Keratinocyte (primary cell): ENCODE measurements around the gene SLC15A4. TPM values are rescaled to one million over a fixed set of nuclear protein-coding genes. Genes with fewer than 3 reads are reported as not detected.

Experiments
- DNase-seq: peaks from one replicate; pipeline ENCODE4 v3.0.0-alpha.2; 2011; ENCODE audit warnings: low read depth, missing footprints, low spot score
- FAIRE-seq: peaks from 2 replicates; lab custom pipeline; 2011; peaks lifted over from hg19 to GRCh38; lab: Jason Lieb, UNC
- H2AFZ ChIP-seq: 2 replicates; pipeline ENCODE4 v1.6.0; 2012; ENCODE audit warnings: low read length, control low read depth, inconsistent platforms; ENCODE audit not compliant: control insufficient read depth
- H3K27ac ChIP-seq: 2 replicates; pipeline ENCODE4 v1.5.1; 2011; ENCODE audit warnings: low read length; ENCODE audit not compliant: control insufficient read depth, insufficient read depth
- H3K27me3 ChIP-seq: 3 replicates; pipeline ENCODE4 v1.6.0; 2011; ENCODE audit warnings: low read length; ENCODE audit not compliant: control insufficient read depth, insufficient read depth; ENCODE audit errors: extremely low read depth
- H3K36me3 ChIP-seq, 2 experiments: 2 replicates in 1 of 2; 3 replicates in 1 of 2; pipeline ENCODE4 v1.5.1; 2011; ENCODE audit warnings: low read length in 2 of 2, mild to moderate bottlenecking in 1 of 2; ENCODE audit not compliant: control insufficient read depth in 2 of 2, insufficient read depth in 2 of 2; ENCODE audit errors: extremely low read depth in 1 of 2
- H3K4me1 ChIP-seq: 3 replicates; pipeline ENCODE4 v1.5.1; 2011; ENCODE audit warnings: low read length; ENCODE audit not compliant: control insufficient read depth, insufficient read depth; ENCODE audit errors: extremely low read depth
- H3K4me2 ChIP-seq: 3 replicates; pipeline ENCODE4 v1.6.0; 2011; ENCODE audit warnings: low read depth, low read length; ENCODE audit not compliant: control insufficient read depth, insufficient read depth; ENCODE audit errors: extremely low read depth
- H3K4me3 ChIP-seq, 3 experiments: fragments of 200-600 bp in 1 of 3; sonication (generic) in 1 of 3; 2 replicates in 2 of 3; 3 replicates in 1 of 3; pipeline ENCODE4 v1.5.1; 2011 to 2016; ENCODE audit warnings: low read length in 3 of 3, mild to moderate bottlenecking in 3 of 3, control low read depth in 2 of 3, inconsistent platforms in 1 of 3, low read depth in 1 of 3, mixed read lengths in 1 of 3, mixed run types in 1 of 3, moderate library complexity in 1 of 3; ENCODE audit not compliant: control insufficient read depth in 2 of 3, insufficient read depth in 2 of 3; ENCODE audit errors: extremely low read depth in 1 of 3
- H3K79me2 ChIP-seq: 2 replicates; pipeline ENCODE4 v1.6.0; 2012; ENCODE audit warnings: low read length; ENCODE audit not compliant: control insufficient read depth, insufficient read depth
- H3K9ac ChIP-seq: 3 replicates; pipeline ENCODE4 v1.6.0; 2011; ENCODE audit warnings: low read length; ENCODE audit not compliant: control insufficient read depth, insufficient read depth; ENCODE audit errors: extremely low read depth
- H3K9me1 ChIP-seq: 3 replicates; pipeline ENCODE4 v1.6.0; 2011; ENCODE audit warnings: low read length; ENCODE audit not compliant: control insufficient read depth, insufficient read depth; ENCODE audit errors: extremely low read depth
- H3K9me3 ChIP-seq: 2 replicates; pipeline ENCODE4 v1.5.1; 2012; ENCODE audit warnings: low read depth, low read length; ENCODE audit not compliant: control insufficient read depth
- H4K20me1 ChIP-seq: 3 replicates; pipeline ENCODE4 v1.6.0; 2011; ENCODE audit warnings: low read length; ENCODE audit not compliant: control insufficient read depth, insufficient read depth; ENCODE audit errors: extremely low read depth
- EZH2 ChIP-seq: IDR thresholded peaks from one replicate; pipeline ENCODE4 v1.6.1; 2012; ENCODE audit warnings: inconsistent platforms, mild to moderate bottlenecking, low read length, moderate library complexity
- dilution Hi-C: fragments of 300-500 bp; cut with MboI; formaldehyde crosslinking; loops from one replicate; pipeline ENCODE4 v1.7.0; 2020; ENCODE audit warnings: low sequenced_read_pairs; ENCODE audit not compliant: extremely low pct_ligation_motif_present
- polyA minus RNA-seq, 3 experiments: library from RNA; depleted of rRNA, polyadenylated mRNA; stranded (reverse); fragments of >200 nt; gene quantifications; 1 replicate in 1 of 3; 2 replicates in 1 of 3; 3 replicates in 1 of 3; pipeline ENCODE4 v1.2.3, GENCODE V29; 2011
- polyA plus RNA-seq, 5 experiments: library from polyadenylated mRNA; depleted of rRNA in 3 of 5; stranded (reverse) in 3 of 5; stranded (forward) in 1 of 5; unstranded in 1 of 5; fragments of >200 nt; gene quantifications; 1 replicate in 1 of 5; 2 replicates in 3 of 5; 3 replicates in 1 of 5; pipeline versions ENCODE4 v1.2.1 to v1.2.3, GENCODE V29; 2011 to 2012; ENCODE audit warnings: missing spikeins in 2 of 5, low read depth in 1 of 5, low replicate concordance in 1 of 5
- TF ChIP-seq, protein P1 (sequence below), 3 experiments: IDR thresholded peaks in 1 of 3; conservative IDR thresholded peaks in 1 of 3; optimal IDR thresholded peaks in 1 of 3; 2 replicates in 2 of 3; 3 replicates in 1 of 3; pipeline versions ENCODE3 to v1.5.1; 2011; ENCODE audit warnings: low read length in 3 of 3, mild to moderate bottlenecking in 3 of 3, moderate library complexity in 2 of 3, control low read depth in 1 of 3, inconsistent platforms in 1 of 3; ENCODE audit not compliant: insufficient read depth in 2 of 3; ENCODE audit errors: extremely low read depth in 1 of 3

SLC15A4 gene
- polyA plus RNA-seq (35.9 to 39.3 TPM (median 36.6 TPM) in 3 replicates), polyA minus RNA-seq (39.8 to 54.0 TPM (median 43.7 TPM) in 3 replicates)
- polyA plus RNA-seq (2011; ENCODE audit: low read depth), result 7.4 TPM
- polyA plus RNA-seq (2011; cell fraction: cytosol; rRNA removed), result 17.6 and 25.1 TPM in 2 replicates
- 65.6 and 73.5 TPM in 2 replicates for polyA plus RNA-seq (2011; cell fraction: nucleus; rRNA removed)
- polyA plus RNA-seq (2012; ENCODE audit: low replicate concordance), result 26.5 and 28.0 TPM in 2 replicates
- polyA minus RNA-seq (2011; cell fraction: cytosol; rRNA and poly(A)+ RNA removed), result 40.7 TPM
- polyA minus RNA-seq (2011; cell fraction: nucleus; rRNA and poly(A)+ RNA removed), result 52.7 and 67.2 TPM in 2 replicates

DNA sequence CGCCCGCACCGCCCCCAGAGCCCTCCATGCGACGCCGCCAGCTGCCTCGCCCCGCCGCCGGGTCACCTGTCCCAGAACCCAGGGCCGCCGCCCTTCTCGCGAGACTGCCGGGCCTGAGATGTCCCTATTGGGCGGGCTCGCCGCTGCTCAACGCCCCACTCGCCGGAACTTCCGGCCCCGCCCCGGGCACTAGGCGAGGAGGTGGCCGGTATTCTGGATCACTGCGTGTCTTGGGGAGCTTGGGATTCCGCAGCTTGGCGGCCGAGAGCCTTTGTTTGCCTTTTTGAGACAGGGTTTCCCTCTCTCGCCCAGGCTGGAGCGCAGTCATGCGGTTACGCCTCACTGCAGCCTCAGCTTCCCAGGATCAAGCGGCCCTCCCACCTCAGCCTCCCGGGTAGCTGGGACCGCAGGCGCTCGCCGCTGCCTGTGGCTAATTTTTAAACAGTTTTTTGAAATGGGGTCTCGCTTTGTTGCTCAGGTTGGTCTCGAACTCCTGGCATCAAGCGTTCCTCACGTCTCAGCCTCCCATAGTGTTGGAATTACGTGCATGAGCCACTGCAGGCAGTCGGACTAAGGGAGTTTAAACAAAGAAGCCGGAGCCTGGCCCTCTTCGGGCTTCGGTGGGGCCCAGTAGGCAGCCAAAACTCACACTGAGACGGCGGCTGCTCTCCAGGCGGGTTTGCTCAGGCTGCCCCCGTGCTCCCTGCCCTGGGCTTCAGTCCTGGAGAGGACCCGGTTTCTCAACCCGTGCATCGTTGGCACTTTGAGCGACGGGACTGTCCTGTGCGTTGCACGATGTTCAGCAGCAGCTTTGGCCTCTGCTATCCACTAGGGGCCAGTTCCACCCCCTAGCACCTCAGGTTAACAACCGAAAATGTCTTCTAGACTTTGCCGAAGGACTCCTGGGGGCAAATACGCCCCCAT, at the start of gene SLC15A4:
Gene SLC15A4 (minus strand): TSS at position 43 of the 924 bp plus-strand sequence. CDS start 15 bp downstream, at position 28.
- Histone ChIP-seq H4K20me1 (no peaks in the 10 kb centered on the region), H2AFZ (peak within 1 kb of the TSS; percentile 81), H3K4me2 (peak within 1 kb of the TSS; percentile 75), H3K27me3 (no peaks in the 10 kb centered on the region), H3K9ac (peak within 1 kb of the TSS; percentile 81), H3K79me2 (peaks cover 44% of the 10 kb centered on the region), H3K9me1 (no peaks in the 10 kb centered on the region), H3K27ac (peak within 1 kb of the TSS; percentile 63), H3K36me3 (peaks cover 8 to 9% of the 10 kb centered on the region in 2 experiments), H3K4me1 (peaks cover 7% of the 10 kb centered on the region), H3K9me3 (no peaks in the 10 kb centered on the region), H3K4me3 (peak within 1 kb of the TSS; percentile 78 to 95 (median 90))
- TF ChIP-seq, protein P1, sequence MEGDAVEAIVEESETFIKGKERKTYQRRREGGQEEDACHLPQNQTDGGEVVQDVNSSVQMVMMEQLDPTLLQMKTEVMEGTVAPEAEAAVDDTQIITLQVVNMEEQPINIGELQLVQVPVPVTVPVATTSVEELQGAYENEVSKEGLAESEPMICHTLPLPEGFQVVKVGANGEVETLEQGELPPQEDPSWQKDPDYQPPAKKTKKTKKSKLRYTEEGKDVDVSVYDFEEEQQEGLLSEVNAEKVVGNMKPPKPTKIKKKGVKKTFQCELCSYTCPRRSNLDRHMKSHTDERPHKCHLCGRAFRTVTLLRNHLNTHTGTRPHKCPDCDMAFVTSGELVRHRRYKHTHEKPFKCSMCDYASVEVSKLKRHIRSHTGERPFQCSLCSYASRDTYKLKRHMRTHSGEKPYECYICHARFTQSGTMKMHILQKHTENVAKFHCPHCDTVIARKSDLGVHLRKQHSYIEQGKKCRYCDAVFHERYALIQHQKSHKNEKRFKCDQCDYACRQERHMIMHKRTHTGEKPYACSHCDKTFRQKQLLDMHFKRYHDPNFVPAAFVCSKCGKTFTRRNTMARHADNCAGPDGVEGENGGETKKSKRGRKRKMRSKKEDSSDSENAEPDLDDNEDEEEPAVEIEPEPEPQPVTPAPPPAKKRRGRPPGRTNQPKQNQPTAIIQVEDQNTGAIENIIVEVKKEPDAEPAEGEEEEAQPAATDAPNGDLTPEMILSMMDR (optimal IDR thresholded peaks at IDR 0.05 in 1 of 3, IDR thresholded peaks at IDR 0.05 in 1 of 3, conservative IDR thresholded peaks at IDR 0.05 in 1 of 3; ENCODE audit: extremely low read depth in 1 of 3, insufficient read depth in 2 of 3, low read length in 3 of 3), result peak in 1 of 3 experiments; percentile 26
- TF ChIP-seq EZH2, result no peak
- DNase-seq (peak; percentile 73), FAIRE-seq (no peak)
- dilution Hi-C loops, result no loop called here

DNA sequence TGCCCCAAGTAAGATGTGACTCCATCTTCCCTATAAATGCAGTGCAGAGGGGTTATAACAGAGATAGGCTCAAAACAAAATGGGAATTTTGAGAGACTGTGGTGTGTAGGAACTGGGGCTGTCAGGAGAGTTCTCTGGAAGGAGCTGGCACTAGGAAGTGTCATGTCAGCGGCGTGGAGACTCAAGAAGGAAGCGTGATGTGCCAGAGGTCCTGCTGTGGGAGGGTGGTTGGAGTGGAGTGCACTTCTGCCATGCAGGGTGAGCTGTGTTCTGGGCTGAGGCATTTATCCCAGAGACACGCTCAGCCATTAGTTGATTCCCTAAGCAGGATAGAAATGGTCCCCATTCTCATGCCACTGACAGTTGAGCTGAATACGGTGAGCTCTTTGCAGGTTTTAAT, 48.5 kb upstream of the SLC15A4 start:
- Histone ChIP-seq H3K9me1 (no peaks in the 10 kb centered on the region), H3K79me2 (no peaks in the 10 kb centered on the region), H3K36me3 (no peaks in the 10 kb centered on the region), H3K4me3 (no peak overlapping the region), H3K27ac (no peak overlapping the region), H3K27me3 (no peaks in the 10 kb centered on the region), H3K4me2 (no peak overlapping the region), H3K9ac (no peak overlapping the region), H3K4me1 (no peaks in the 10 kb centered on the region), H4K20me1 (no peaks in the 10 kb centered on the region), H2AFZ (no peak overlapping the region), H3K9me3 (no peaks in the 10 kb centered on the region)
- DNase-seq (no peak), FAIRE-seq (no peak)
- dilution Hi-C loops, result no loop called here
- TF ChIP-seq, protein P1 (optimal IDR thresholded peaks at IDR 0.05 in 1 of 3, IDR thresholded peaks at IDR 0.05 in 1 of 3, conservative IDR thresholded peaks at IDR 0.05 in 1 of 3; ENCODE audit: extremely low read depth in 1 of 3, insufficient read depth in 2 of 3, low read length in 3 of 3), result no peak
- no peak for TF ChIP-seq EZH2
